ENCODE data around the gene BAG5. TPM values are rescaled to one million over a fixed set of nuclear protein-coding genes. Genes with fewer than 3 reads are reported as not detected.

Gene BAG5
- total RNA-seq, 1 experiment from 2014 or later, result 27.0 TPM

DNA sequence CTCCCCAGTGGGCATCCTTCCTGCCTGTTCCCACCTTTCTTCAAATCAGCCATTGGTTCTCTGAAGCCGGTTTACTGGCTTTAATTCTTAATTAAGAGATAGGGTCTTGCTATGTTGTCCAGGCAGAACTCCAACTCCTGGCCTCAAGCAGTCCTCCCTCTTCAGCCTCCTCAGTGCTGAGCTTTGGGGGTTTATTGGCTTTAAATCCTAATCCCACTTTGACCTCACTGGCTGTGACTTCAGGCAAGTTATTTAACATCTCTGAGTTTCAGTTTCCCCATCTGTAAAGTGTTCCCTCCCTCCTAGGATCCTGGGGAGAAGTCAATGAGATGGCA is 35.6 kb downstream of the BAG5 start:
- Histone ChIP-seq H3K4me3 (replicated peaks in 1 of 2; ENCODE audit: low read depth in 1 of 2, low read length in 2 of 2) (no peak overlapping the region), H3K9ac (ENCODE audit: low read length) (no peak overlapping the region), H3K4me1 (ENCODE audit: control insufficient read depth in 1 of 2, insufficient read depth in 2 of 2, low read length in 2 of 2) (peaks cover 15 to 40% of the 10 kb centered on the region in 2 experiments; a peak in 3 of 4 replicates), H3K36me3 (ENCODE audit: control insufficient read depth in 1 of 2, insufficient read depth in 2 of 2, low read length in 2 of 2) (peaks cover 0 to 14% of the 10 kb centered on the region in 2 experiments; a peak in 1 of 4 replicates), H3K27ac (ENCODE audit: low read depth, low read length) (no peak overlapping the region), H3K9me3 (ENCODE audit: control insufficient read depth in 1 of 2, insufficient read depth in 1 of 2, low read depth in 1 of 2, low read length in 2 of 2) (no peaks in the 10 kb centered on the region), H3K79me2 (ENCODE audit: insufficient read depth, low read length) (peaks cover 34% of the 10 kb centered on the region), H3K27me3 (ENCODE audit: insufficient read depth, low read length) (no peaks in the 10 kb centered on the region), H3K9me2 (ENCODE audit: insufficient read depth) (no peaks in the 10 kb centered on the region), H3K4me2 (ENCODE audit: low read length) (no peak overlapping the region), H4K20me1 (ENCODE audit: insufficient read depth) (no peaks in the 10 kb centered on the region), H2AFZ (ENCODE audit: low read depth, low read length, poor library complexity, severe bottlenecking) (no peak overlapping the region)
- RAD21 ChIA-PET (ENCODE audit: low non-redundant PET in 1 of 2, low total read pairs in 2 of 2, uncharacterized antibody in 2 of 2, unreplicated experiment in 2 of 2), result no interaction called here
- BruUV-seq (replicated peaks), result no TSS peak
- TF ChIP-seq, protein P1, sequence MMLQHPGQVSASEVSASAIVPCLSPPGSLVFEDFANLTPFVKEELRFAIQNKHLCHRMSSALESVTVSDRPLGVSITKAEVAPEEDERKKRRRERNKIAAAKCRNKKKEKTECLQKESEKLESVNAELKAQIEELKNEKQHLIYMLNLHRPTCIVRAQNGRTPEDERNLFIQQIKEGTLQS (IDR thresholded peaks at IDR 0.05), result no peak
- intact Hi-C loops (cut with micrococcal nuclease), result no loop called here
- POLR2A ChIA-PET, result no interaction called here
- DNase-seq (ENCODE audit: low read depth, low spot score) (no peak), ATAC-seq (no peak)
- CTCF ChIA-PET, result interaction anchor here (2.9 kb wide), 1 partner anchor 8 kb away, joined by 16 read pairs; no protein-coding TSS in a partner anchor

DNA sequence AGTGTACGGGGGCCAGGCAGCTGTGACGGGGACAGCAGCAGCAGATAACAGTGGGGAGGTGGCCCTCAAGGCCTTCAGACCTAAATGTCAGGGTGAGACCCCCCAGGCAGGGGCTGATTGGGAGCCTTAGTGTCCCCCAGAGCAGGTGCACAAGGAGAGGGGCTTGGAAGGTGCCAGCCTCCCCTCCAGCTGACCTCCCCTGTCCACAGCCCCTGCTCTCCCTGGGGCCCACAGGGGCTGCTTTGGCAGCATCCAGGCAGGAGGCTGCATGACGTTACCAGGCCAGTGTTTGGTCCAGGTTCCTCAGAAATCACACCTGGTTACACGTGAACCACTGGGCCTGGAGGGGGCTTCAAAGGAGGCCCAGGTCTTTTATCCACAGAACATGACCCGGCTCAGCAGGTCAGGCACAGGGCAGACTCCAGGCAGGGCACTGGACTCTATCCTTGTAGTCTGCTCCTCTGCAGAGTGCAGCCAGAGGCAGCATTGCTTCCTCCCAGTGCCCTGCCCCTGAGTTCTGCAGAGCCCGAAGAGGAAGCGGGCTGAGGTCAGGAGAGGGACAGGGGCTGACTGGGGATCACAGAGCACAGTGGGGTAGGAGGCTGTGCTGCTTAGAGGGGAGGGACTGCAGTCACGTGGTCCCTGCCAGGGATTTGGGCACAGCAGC is 36.1 kb downstream of the BAG5 start:
- RAD21 ChIA-PET (ENCODE audit: low non-redundant PET in 1 of 2, low total read pairs in 2 of 2, uncharacterized antibody in 2 of 2, unreplicated experiment in 2 of 2), result no interaction called here
- CTCF ChIA-PET, result no interaction called here
- peaks cover 0 to 14% of the 10 kb centered on the region in 2 experiments; a peak in 1 of 4 replicates for H3K36me3 ChIP-seq (ENCODE audit: control insufficient read depth in 1 of 2, insufficient read depth in 2 of 2, low read length in 2 of 2)
- POLR2A ChIA-PET, result no interaction called here
- no peak overlapping the region for H3K9ac ChIP-seq (ENCODE audit: low read length)
- peaks cover 29% of the 10 kb centered on the region for H3K79me2 ChIP-seq (ENCODE audit: insufficient read depth, low read length)
- H2AFZ ChIP-seq (ENCODE audit: low read depth, low read length, poor library complexity, severe bottlenecking), result no peak overlapping the region
- intact Hi-C loops (cut with micrococcal nuclease), result no loop called here
- TF ChIP-seq, protein P2, sequence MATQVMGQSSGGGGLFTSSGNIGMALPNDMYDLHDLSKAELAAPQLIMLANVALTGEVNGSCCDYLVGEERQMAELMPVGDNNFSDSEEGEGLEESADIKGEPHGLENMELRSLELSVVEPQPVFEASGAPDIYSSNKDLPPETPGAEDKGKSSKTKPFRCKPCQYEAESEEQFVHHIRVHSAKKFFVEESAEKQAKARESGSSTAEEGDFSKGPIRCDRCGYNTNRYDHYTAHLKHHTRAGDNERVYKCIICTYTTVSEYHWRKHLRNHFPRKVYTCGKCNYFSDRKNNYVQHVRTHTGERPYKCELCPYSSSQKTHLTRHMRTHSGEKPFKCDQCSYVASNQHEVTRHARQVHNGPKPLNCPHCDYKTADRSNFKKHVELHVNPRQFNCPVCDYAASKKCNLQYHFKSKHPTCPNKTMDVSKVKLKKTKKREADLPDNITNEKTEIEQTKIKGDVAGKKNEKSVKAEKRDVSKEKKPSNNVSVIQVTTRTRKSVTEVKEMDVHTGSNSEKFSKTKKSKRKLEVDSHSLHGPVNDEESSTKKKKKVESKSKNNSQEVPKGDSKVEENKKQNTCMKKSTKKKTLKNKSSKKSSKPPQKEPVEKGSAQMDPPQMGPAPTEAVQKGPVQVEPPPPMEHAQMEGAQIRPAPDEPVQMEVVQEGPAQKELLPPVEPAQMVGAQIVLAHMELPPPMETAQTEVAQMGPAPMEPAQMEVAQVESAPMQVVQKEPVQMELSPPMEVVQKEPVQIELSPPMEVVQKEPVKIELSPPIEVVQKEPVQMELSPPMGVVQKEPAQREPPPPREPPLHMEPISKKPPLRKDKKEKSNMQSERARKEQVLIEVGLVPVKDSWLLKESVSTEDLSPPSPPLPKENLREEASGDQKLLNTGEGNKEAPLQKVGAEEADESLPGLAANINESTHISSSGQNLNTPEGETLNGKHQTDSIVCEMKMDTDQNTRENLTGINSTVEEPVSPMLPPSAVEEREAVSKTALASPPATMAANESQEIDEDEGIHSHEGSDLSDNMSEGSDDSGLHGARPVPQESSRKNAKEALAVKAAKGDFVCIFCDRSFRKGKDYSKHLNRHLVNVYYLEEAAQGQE (IDR thresholded peaks at IDR 0.05; ENCODE audit: low read depth), result no peak
- TF ChIP-seq FOSL1 (IDR thresholded peaks at IDR 0.05; ENCODE audit: low read depth) (no peak), RAD21 (IDR thresholded peaks at IDR 0.05; ENCODE audit: low read depth) (no peak), EGR1 (IDR thresholded peaks at IDR 0.05; ENCODE audit: low read depth) (no peak)
- TF ChIP-seq, protein P3, sequence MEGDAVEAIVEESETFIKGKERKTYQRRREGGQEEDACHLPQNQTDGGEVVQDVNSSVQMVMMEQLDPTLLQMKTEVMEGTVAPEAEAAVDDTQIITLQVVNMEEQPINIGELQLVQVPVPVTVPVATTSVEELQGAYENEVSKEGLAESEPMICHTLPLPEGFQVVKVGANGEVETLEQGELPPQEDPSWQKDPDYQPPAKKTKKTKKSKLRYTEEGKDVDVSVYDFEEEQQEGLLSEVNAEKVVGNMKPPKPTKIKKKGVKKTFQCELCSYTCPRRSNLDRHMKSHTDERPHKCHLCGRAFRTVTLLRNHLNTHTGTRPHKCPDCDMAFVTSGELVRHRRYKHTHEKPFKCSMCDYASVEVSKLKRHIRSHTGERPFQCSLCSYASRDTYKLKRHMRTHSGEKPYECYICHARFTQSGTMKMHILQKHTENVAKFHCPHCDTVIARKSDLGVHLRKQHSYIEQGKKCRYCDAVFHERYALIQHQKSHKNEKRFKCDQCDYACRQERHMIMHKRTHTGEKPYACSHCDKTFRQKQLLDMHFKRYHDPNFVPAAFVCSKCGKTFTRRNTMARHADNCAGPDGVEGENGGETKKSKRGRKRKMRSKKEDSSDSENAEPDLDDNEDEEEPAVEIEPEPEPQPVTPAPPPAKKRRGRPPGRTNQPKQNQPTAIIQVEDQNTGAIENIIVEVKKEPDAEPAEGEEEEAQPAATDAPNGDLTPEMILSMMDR (IDR thresholded peaks at IDR 0.05 in 2 of 3, conservative IDR thresholded peaks at IDR 0.05 in 1 of 3; ENCODE audit: borderline replicate concordance in 1 of 3, insufficient read depth in 1 of 3, low read depth in 2 of 3, low read length in 2 of 3), result no peak
- TF ChIP-seq, protein P4, sequence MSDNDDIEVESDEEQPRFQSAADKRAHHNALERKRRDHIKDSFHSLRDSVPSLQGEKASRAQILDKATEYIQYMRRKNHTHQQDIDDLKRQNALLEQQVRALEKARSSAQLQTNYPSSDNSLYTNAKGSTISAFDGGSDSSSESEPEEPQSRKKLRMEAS (IDR thresholded peaks at IDR 0.05), result no peak
- no peak overlapping the region for H3K4me3 ChIP-seq (replicated peaks in 1 of 2; ENCODE audit: low read depth in 1 of 2, low read length in 2 of 2)
- no peaks in the 10 kb centered on the region for H3K9me3 ChIP-seq (ENCODE audit: control insufficient read depth in 1 of 2, insufficient read depth in 1 of 2, low read depth in 1 of 2, low read length in 2 of 2)
- H3K27ac ChIP-seq (ENCODE audit: low read depth, low read length), result no peak overlapping the region
- ATAC-seq, result no peak
- no peak for DNase-seq (ENCODE audit: low read depth, low spot score)
- BruUV-seq (replicated peaks), result no TSS peak
- no peak overlapping the region for H3K4me2 ChIP-seq (ENCODE audit: low read length)
- H3K27me3 ChIP-seq (ENCODE audit: insufficient read depth, low read length), result no peaks in the 10 kb centered on the region
- no peaks in the 10 kb centered on the region for H3K9me2 ChIP-seq (ENCODE audit: insufficient read depth)
- H3K4me1 ChIP-seq (ENCODE audit: control insufficient read depth in 1 of 2, insufficient read depth in 2 of 2, low read length in 2 of 2), result peaks cover 15 to 40% of the 10 kb centered on the region in 2 experiments; a peak in 3 of 4 replicates
- no peaks in the 10 kb centered on the region for H4K20me1 ChIP-seq (ENCODE audit: insufficient read depth)
